Activated naive CD4-positive, alpha-beta T cell treated with anti-CD3 and anti-CD28 coated beads, Interleukin-2, amount 50 U/mL, for 24 hours (primary cell): ENCODE measurements around the gene MLIP.

Experiments used
- H3K27ac Mint-ChIP-seq: one replicate; pipeline ENCODE4 v1.8.0; 2021; ENCODE audit warnings: mild to moderate bottlenecking, mixed read lengths
- H3K27me3 Mint-ChIP-seq: one replicate; pipeline ENCODE4 v1.8.0; 2021; ENCODE audit warnings: mixed read lengths
- H3K36me3 Mint-ChIP-seq: one replicate; pipeline ENCODE4 v1.8.0; 2021; ENCODE audit warnings: mixed read lengths
- H3K4me1 Mint-ChIP-seq: one replicate; pipeline ENCODE4 v1.8.0; 2021; ENCODE audit warnings: mixed read lengths
- H3K4me3 Mint-ChIP-seq: one replicate; pipeline ENCODE4 v1.8.0; 2021; ENCODE audit warnings: mild to moderate bottlenecking, mixed read lengths
- H3K9me3 Mint-ChIP-seq: one replicate; pipeline ENCODE4 v1.8.0; 2021; ENCODE audit warnings: mixed read lengths

MLIP gene

DNA sequence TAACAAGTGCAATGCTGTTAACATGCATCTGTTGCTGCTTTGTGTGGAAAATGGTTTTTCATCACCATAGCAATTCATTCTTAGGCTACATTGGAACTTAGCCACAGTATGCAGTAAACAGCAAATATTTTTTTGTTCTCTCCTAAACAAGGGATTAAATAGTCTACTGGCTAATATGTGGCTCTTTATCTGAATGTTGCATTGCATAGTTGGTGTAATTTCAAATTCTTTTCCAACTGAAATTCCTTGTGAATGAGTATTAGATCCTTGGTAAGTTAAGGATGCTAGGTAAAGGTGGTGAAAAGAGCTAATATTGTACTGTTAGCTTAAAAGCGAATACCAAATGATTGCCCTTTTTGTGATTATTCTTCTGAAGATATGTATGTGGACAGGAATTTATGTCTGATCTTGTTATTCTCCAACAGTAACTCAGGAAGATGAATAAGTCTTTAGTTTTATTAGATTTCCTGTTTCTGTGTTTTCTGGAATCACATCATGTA, 958 bp downstream of the MLIP start:
- Mint-ChIP-seq H3K9me3 (peaks cover 6% of the 10 kb centered on the region), H3K36me3 (no peaks in the 10 kb centered on the region), H3K4me3 (no peak overlapping the region), H3K4me1 (no peaks in the 10 kb centered on the region), H3K27me3 (no peaks in the 10 kb centered on the region), H3K27ac (no peak overlapping the region)

DNA sequence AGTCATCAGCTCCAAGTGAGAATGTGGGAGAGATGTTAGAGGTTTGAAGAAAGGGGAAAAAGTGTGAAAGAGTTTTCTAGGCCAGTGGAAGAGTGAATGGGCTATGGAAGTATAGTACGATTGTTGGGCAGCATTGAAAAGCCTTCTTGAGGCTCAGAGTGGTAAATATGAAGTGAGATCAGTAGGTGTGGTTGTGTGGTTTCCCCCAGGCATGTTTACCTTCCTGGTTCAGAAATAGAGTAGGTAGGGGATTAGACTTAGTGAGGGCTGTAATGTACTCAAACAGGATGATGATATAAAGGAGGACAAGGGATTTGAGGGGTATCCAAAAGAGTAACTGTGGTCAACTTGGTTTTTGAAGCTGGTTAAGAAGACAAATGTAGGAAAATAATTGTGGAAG, 3.7 kb downstream of the MLIP start:
- no peaks in the 10 kb centered on the region for H3K36me3 Mint-ChIP-seq
- H3K27me3 Mint-ChIP-seq = no peaks in the 10 kb centered on the region
- no peak overlapping the region for H3K4me3 Mint-ChIP-seq
- peaks cover 6% of the 10 kb centered on the region for H3K9me3 Mint-ChIP-seq
- no peaks in the 10 kb centered on the region for H3K4me1 Mint-ChIP-seq
- H3K27ac Mint-ChIP-seq = no peak overlapping the region

DNA sequence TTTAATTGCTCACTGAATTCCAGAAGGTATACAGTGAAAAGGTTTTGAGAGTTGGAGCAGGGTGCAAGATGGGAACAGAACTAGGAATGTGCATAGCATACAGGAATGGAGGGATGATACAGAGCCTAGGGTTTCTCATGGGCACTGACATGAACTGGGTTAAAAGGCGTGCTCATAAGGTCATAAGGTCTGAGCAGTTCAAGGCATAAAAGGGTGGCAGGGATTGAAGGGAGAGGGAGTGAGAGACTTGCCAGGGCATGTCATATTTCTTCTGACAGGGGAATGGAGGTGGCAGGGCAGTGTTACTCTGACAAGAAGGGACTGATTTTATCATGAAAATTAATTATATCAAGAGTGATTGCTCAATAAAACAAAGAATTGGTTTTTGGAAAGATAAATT, 4.7 kb downstream of the MLIP start:
- Mint-ChIP-seq H3K36me3 (no peaks in the 10 kb centered on the region), H3K4me1 (no peaks in the 10 kb centered on the region), H3K27me3 (no peaks in the 10 kb centered on the region)

DNA sequence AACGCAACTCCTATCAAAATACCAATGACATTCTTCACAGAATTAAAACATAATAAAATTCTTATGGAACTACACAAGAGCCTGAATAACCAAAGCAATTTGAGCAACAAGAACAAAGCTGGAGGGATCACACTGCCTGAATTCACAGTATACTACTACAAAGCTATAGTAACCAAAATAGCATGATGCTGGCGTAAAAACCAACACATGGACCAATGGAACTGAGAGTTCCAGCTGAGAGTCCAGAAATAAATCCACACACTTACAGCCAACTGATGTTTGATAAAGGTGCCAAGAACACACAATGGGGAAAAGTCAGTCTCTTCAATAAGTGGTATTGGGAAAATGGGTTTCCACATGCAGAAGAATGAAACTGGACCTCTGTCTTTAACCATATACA, 6.9 kb downstream of the MLIP start:
- Mint-ChIP-seq H3K4me3 (no peak overlapping the region), H3K36me3 (no peaks in the 10 kb centered on the region), H3K4me1 (no peaks in the 10 kb centered on the region)

More for the DNA sequence above, 4.7 kb downstream of the MLIP start:
- peaks cover 10% of the 10 kb centered on the region for H3K9me3 Mint-ChIP-seq
- H3K4me3 Mint-ChIP-seq = no peak overlapping the region
- no peak overlapping the region for H3K27ac Mint-ChIP-seq

DNA sequence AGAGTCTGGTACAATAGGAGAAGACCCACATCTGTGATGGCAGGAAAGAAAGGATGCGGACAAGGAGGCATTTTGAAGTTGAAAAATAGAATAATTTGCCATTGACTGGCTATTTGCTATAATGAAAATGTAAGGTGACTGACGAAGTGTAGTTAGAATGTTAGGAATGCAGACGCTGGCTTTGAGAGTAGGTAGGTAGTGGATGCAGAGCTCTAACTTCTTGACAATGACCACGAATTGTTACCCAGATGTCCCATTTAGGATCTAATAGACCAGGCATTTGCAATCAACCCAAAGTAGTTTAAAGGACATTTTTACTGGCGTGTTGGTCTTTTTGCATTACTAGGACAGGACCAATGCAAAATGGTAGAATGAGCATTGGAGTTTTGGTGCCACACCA, 14.2 kb downstream of the MLIP start:
- H3K4me1 Mint-ChIP-seq = no peaks in the 10 kb centered on the region

More for the DNA sequence above, 6.9 kb downstream of the MLIP start:
- Mint-ChIP-seq H3K9me3 (peaks cover 10% of the 10 kb centered on the region), H3K27ac (no peak overlapping the region), H3K27me3 (no peaks in the 10 kb centered on the region)

DNA sequence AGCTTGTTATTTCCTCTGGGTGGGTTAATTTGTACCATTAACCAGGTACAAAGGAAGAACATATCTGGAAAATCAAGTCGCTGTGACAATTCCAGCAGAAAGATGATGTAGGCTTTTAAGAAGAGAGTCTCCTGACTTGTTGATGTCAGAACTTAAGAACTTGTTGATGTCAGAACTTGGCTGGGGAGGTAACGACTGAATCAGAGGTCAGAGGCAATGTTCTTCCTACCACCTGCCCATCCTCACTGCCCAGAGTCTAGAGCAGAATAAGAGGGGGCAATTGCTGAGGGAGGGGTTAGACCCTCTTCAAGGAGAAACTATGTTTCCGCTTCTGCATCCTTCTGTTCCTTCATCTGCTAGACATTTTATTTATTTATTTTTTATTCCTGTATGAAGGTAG, 18.9 kb downstream of the MLIP start:
- Mint-ChIP-seq H3K36me3 (no peaks in the 10 kb centered on the region), H3K27me3 (peaks cover 1% of the 10 kb centered on the region), H3K4me1 (no peaks in the 10 kb centered on the region), H3K9me3 (no peaks in the 10 kb centered on the region), H3K27ac (no peak overlapping the region), H3K4me3 (no peak overlapping the region)

More for the DNA sequence above, 14.2 kb downstream of the MLIP start:
- Mint-ChIP-seq H3K27me3 (peaks cover 1% of the 10 kb centered on the region), H3K36me3 (no peaks in the 10 kb centered on the region), H3K4me3 (no peak overlapping the region), H3K9me3 (peaks cover 3% of the 10 kb centered on the region), H3K27ac (no peak overlapping the region)

DNA sequence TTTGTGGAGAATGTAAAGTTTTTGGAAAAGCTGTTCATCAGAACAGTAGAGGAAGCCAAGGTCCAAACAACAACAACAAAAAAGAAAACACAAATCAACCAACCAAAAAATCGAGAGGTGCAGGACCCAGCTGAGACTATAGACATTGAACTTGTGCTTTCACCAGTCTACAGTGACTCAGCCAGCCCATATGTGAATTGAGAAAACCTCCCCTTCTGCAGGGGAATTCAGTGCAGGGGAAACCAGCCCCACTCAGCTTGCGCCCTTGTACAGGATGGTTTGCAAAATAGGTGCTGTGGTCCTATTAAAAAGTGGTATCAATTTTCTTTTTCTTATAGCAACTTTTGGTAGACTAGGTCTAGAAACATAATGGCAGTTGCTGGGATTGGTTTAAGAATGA, 21.3 kb downstream of the MLIP start:
- no peak overlapping the region for H3K4me3 Mint-ChIP-seq
- H3K9me3 Mint-ChIP-seq = no peaks in the 10 kb centered on the region
- H3K27ac Mint-ChIP-seq = no peak overlapping the region
- no peaks in the 10 kb centered on the region for H3K4me1 Mint-ChIP-seq
- no peaks in the 10 kb centered on the region for H3K36me3 Mint-ChIP-seq
- no peaks in the 10 kb centered on the region for H3K27me3 Mint-ChIP-seq

DNA sequence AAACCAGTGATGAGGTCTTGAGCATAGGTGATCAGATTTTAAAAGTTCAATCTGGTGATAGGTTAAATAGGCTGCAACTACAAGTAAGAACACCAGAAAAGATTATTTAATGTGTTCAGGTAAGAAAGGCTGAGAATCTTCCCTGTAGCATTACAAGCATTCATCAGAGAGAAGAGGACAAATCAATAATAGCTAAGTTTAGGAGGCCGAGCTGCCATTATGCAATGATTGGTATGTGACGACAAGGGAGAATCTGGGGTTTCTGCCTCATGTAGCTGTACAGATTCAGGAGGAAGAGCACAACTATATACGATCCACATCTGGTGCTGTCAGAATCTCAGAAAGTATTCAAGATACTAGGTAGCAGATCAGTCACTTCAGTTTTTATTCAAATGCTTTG, 21.9 kb downstream of the MLIP start:
- no peaks in the 10 kb centered on the region for H3K9me3 Mint-ChIP-seq
- no peaks in the 10 kb centered on the region for H3K4me1 Mint-ChIP-seq
- H3K27ac Mint-ChIP-seq = no peak overlapping the region
- no peaks in the 10 kb centered on the region for H3K27me3 Mint-ChIP-seq
- H3K4me3 Mint-ChIP-seq = no peak overlapping the region
- H3K36me3 Mint-ChIP-seq = no peaks in the 10 kb centered on the region

DNA sequence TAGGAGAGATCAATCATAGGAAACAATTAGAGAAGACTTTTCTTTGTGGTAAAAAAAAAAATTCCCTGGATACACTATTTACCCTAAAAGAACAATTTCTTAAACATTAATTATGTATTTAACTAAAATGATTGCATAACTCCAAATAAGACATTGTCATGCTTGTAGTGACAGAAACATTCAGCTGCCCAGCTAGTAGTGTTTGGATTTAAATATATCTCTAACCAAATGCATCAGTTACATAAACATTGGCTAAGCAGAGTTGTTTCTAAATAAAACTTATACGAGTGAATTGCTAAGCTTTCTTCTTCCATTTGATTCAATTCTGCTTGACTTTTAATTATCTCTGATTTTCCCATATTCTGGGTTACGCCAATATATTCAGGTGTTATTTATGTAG, 23.7 kb downstream of the MLIP start:
- Mint-ChIP-seq H3K9me3 (no peaks in the 10 kb centered on the region), H3K27me3 (no peaks in the 10 kb centered on the region), H3K4me1 (no peaks in the 10 kb centered on the region), H3K27ac (no peak overlapping the region), H3K36me3 (no peaks in the 10 kb centered on the region), H3K4me3 (no peak overlapping the region)

DNA sequence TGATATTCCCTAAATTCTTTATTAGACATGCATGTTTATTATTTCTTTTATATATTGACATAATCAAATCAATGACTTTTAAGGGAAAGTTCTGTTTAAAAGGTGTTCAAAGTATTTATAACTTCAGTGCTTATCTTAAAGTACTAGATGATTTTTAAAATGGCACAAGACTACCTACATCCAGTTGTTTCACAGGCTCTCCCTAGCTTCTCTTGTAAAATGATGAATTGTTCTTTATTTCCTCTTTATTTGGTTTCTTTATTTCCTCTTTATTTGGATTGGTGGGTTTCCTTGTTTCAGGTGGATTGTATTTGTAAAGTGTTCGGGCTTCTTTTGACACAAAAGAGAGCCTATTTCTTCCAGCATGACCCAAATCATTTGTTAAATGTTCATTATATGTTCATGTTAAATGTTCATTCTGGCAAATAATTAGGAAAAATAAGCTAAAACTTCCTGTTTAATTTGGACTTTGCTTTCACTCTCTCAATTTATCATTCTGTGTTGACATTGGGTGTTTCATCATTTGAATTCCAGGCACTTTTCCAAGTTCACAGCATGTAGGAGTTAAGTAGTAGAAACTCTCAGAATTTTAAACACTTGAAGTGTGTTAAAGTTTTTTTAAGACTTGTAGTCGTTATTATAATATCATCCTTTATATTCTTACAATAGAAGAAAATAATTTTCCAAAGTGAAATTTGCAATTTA, 24.6 kb downstream of the MLIP start:
- Mint-ChIP-seq H3K27me3 (no peaks in the 10 kb centered on the region), H3K4me1 (no peaks in the 10 kb centered on the region), H3K36me3 (no peaks in the 10 kb centered on the region), H3K27ac (no peak overlapping the region), H3K9me3 (no peaks in the 10 kb centered on the region), H3K4me3 (no peak overlapping the region)

DNA sequence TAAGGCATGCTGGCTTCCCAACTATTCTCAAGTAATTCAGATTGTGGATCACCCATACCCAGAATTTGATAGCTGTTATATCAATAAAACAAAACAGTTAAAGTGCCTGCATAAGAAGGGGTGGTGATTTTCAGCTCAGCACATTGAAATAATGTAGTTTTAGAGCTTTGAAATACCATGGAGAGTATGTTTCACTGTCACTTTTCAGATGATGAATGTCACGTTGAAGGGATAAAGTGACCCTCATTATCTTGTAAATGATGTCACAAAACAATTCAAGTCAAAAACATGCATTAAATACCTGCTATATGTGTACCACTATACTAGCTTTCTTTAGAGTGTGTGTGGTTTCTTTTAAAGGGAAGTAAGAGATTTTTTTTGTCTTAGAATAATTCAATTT, 27.6 kb downstream of the MLIP start:
- H3K9me3 Mint-ChIP-seq = no peaks in the 10 kb centered on the region

DNA sequence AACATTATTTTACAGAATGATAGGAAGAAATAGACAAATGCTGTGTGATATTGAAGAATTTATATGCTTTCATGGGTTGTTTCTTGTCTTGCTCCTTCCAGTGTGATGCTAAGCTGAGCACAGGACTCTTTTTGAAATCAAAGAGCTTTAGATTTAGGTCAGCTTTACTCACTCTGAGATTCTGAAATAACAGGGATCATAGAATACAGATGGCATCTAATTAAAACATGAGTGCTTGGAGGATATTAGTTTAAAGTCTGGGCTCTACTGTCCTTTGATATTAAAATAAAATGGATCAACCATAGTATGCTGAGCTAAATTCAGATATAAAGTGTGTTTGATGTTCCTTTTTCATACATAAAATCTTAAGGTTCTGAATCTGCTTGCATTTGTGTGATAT, 29.6 kb downstream of the MLIP start:
- Mint-ChIP-seq H3K9me3 (no peaks in the 10 kb centered on the region), H3K27ac (no peak overlapping the region), H3K4me3 (no peak overlapping the region), H3K4me1 (no peaks in the 10 kb centered on the region), H3K27me3 (no peaks in the 10 kb centered on the region), H3K36me3 (no peaks in the 10 kb centered on the region)

More for the DNA sequence above, 27.6 kb downstream of the MLIP start:
- Mint-ChIP-seq H3K27ac (no peak overlapping the region), H3K36me3 (no peaks in the 10 kb centered on the region), H3K4me3 (no peak overlapping the region), H3K4me1 (no peaks in the 10 kb centered on the region), H3K27me3 (no peaks in the 10 kb centered on the region)

DNA sequence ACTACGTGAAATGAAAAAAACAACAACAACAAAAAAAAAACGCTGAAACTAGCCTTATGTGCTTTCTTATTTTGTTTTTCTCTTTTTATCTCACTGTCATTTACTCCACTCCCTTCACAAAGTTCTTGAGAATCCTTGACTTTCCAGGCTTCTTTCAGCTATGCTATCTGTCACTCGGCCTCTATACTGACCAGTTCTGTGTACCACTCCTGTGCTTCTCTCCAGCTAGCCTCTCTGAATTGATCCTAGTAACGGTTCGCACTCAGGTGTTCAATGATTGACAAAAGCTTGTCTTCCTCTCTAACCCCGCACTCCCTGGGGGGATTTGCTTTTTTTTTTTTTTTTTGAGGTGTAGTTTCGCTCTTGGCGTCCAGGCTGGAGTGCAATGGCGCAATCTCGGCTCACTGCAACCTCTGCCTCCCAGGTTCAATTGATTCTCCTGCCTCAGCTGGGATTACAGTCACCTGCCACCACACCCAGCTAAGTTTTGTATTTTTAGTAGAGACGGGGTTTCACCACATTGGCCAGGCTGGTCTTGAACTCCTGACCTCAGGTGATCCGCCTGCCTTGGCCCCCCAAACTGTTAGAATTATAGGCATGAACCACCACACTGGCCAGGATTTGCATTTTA, 31.8 kb downstream of the MLIP start:
- Mint-ChIP-seq H3K27me3 (no peaks in the 10 kb centered on the region), H3K36me3 (no peaks in the 10 kb centered on the region), H3K27ac (no peak overlapping the region), H3K9me3 (no peaks in the 10 kb centered on the region), H3K4me3 (no peak overlapping the region), H3K4me1 (no peaks in the 10 kb centered on the region)

DNA sequence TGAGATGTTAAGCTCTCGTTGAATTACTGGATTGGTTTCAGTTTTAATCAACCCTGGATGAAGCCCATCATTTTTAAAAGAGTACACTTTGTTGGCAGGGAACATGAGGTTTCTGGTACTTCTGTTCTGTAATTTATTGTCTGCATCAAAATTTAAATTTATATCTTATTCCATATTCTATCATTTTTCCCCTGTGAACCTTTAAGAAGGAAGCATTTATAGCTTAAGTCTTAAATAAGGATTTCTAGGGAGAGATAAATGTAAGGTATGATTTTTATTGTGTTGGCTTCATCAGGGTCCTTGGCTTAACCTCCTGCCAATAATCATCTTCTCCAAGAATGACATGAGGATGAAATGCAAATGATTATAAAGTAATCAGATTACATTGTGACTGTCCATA, 40.6 kb downstream of the MLIP start:
- no peaks in the 10 kb centered on the region for H3K36me3 Mint-ChIP-seq
- H3K9me3 Mint-ChIP-seq = peaks cover 5% of the 10 kb centered on the region
- no peaks in the 10 kb centered on the region for H3K27me3 Mint-ChIP-seq
- H3K4me1 Mint-ChIP-seq = no peaks in the 10 kb centered on the region
- no peak overlapping the region for H3K27ac Mint-ChIP-seq
- H3K4me3 Mint-ChIP-seq = no peak overlapping the region

DNA sequence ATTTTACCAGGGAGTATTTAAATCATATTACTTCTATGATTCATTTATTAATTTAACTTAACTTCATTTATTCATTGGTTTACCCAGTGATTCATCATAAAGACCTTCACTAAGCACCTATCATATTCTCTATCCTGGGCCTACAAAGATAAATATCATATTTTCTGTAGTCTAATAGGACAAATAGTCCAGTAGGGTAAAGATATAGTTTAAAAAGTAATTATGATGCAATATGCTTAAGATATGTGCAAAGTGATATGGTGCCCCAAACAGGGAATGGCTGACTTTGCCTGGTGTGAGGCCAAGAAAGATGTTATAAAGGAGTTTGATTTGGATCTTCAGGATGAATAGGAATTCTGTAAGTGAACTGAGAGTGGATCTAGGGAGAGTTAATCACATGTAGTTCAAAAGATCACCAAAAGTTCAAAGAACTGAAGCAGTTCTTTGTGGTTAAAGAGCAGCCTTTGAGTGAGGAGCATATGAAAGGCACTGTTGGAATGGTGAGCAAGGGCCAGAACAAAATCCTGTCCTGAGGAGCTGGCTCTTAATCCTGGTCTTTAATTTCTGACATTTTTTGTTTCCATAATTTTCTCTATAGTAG, 45.5 kb downstream of the MLIP start:
- Mint-ChIP-seq H3K9me3 (peaks cover 5% of the 10 kb centered on the region), H3K27ac (no peak overlapping the region), H3K4me3 (no peak overlapping the region), H3K27me3 (no peaks in the 10 kb centered on the region), H3K36me3 (no peaks in the 10 kb centered on the region), H3K4me1 (no peaks in the 10 kb centered on the region)

DNA sequence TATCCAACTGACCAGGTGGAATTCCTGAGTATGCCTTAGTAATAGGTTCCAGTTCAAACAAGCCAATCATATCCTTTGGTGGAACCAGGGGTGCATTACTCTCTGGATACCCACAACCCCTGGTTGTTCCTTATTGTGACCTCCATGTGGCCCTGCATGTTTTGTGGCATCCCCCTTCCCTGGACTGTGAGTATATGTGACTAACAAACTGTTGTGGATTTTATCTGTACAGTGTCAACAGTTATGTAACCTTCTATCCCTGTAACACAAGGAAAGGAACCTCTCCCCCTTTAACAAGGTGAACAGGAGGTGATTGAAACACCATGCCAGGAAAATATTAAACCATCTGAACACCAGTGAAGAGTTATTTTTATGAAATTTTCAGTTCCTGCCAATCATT, 46.2 kb downstream of the MLIP start:
- no peaks in the 10 kb centered on the region for H3K4me1 Mint-ChIP-seq
- H3K27ac Mint-ChIP-seq = no peak overlapping the region
- no peak overlapping the region for H3K4me3 Mint-ChIP-seq
- no peaks in the 10 kb centered on the region for H3K27me3 Mint-ChIP-seq
- peaks cover under 1% of the 10 kb centered on the region for H3K9me3 Mint-ChIP-seq
- H3K36me3 Mint-ChIP-seq = no peaks in the 10 kb centered on the region
